B cell (primary cell): Measurements from ENCODE around the gene SUMO2. TPM values are rescaled to one million over a fixed set of nuclear protein-coding genes. Genes with fewer than 3 reads are reported as not detected.

ENCODE experiments used
- ATAC-seq: fragments of 200-7000 bp; cut with Tn5 transposase; one replicate; pipeline ENCODE4 v1.10.0; 2021; ENCODE audit warnings: low read depth, mild to moderate bottlenecking, moderate number of reproducible peaks, moderate library complexity
- CTCF ChIA-PET: fragments of 350-600 bp; sonication (Branson Sonifier 250); formaldehyde crosslinking; loops from one replicate; lab custom pipeline; 2021; ENCODE audit warnings: antibody characterized with exemption, inconsistent platforms; lab: Charles Lee
- POLR2A ChIA-PET: fragments of 350-600 bp; sonication (Branson Sonifier 250); formaldehyde crosslinking; loops from one replicate; lab custom pipeline; 2021; ENCODE audit warnings: antibody characterized with exemption; lab: Charles Lee
- DNase-seq: peaks from one replicate; pipeline ENCODE4 v3.0.0; 2013
- H2AFZ ChIP-seq: 2 replicates; pipeline ENCODE4 v1.6.1; 2012; ENCODE audit warnings: mild to moderate bottlenecking, low read depth, low read length; ENCODE audit not compliant: insufficient read depth, poor library complexity, severe bottlenecking
- H3K27ac ChIP-seq, 2 donors: 1 replicate in 1 of 2; 2 replicates in 1 of 2; pipeline ENCODE4 v1.5.1; 2012 to 2013; ENCODE audit warnings: low read length in 2 of 2, mild to moderate bottlenecking in 2 of 2, moderate library complexity in 1 of 2
- H3K27me3 ChIP-seq, 4 experiments: fragments of 200-600 bp in 1 of 4; sonication (generic) in 1 of 4; replicated peaks in 1 of 4; 1 replicate in 2 of 4; 2 replicates in 2 of 4; pipeline versions ENCODE4 v1.6.1 to v1.7.0; 2013 to 2016; ENCODE audit warnings: low read length in 3 of 4, mild to moderate bottlenecking in 2 of 4, mixed read lengths in 1 of 4, moderate library complexity in 1 of 4; ENCODE audit not compliant: insufficient read depth in 4 of 4, control insufficient read depth in 3 of 4; ENCODE audit errors: control extremely low read depth in 1 of 4
- H3K36me3 ChIP-seq, 2 experiments: replicated peaks in 1 of 2; 1 replicate in 1 of 2; 2 replicates in 1 of 2; pipeline versions ENCODE4 v1.6.1 to v1.7.1; 2013; ENCODE audit warnings: low read length in 1 of 2; ENCODE audit not compliant: insufficient read depth in 2 of 2, control insufficient read depth in 1 of 2; ENCODE audit errors: control extremely low read depth in 1 of 2, extremely low read depth in 1 of 2
- H3K4me1 ChIP-seq, 2 donors: fragments of 200-600 bp in 1 of 2; sonication (generic) in 1 of 2; 1 replicate in 1 of 2; 2 replicates in 1 of 2; pipeline versions ENCODE4 v1.5.1 to v1.6.1; 2013 to 2017; ENCODE audit warnings: low read length in 2 of 2; ENCODE audit not compliant: control insufficient read depth in 2 of 2, insufficient read depth in 2 of 2
- H3K4me2 ChIP-seq: replicated peaks from 2 replicates; pipeline ENCODE3; 2012; ENCODE audit warnings: mild to moderate bottlenecking, low read depth, low read length; ENCODE audit not compliant: poor library complexity, severe bottlenecking
- H3K4me3 ChIP-seq, 5 experiments: fragments of 200-600 bp in 1 of 5; sonication (generic) in 1 of 5; 1 replicate in 3 of 5; 2 replicates in 2 of 5; pipeline versions ENCODE4 v1.5.1 to v1.7.0; 2011 to 2016; ENCODE audit warnings: low read length in 4 of 5, mild to moderate bottlenecking in 4 of 5, low read depth in 2 of 5, control low read depth in 1 of 5, moderate library complexity in 1 of 5; ENCODE audit not compliant: insufficient read depth in 1 of 5; ENCODE audit errors: control extremely low read depth in 1 of 5, extremely low read depth in 1 of 5
- H3K79me2 ChIP-seq: fragments of 200-600 bp; sonication (generic); one replicate; pipeline ENCODE4 v1.6.0; 2016; ENCODE audit warnings: low read length; ENCODE audit not compliant: control insufficient read depth, insufficient read depth
- H3K9ac ChIP-seq: fragments of 200-600 bp; sonication (generic); 2 replicates; pipeline ENCODE4 v1.6.1; 2017; ENCODE audit warnings: mild to moderate bottlenecking, low read length, moderate library complexity
- H3K9me3 ChIP-seq, 3 donors: one replicate each; pipeline versions ENCODE4 v1.6.1 to v1.7.1; 2013; ENCODE audit warnings: low read length in 2 of 3; ENCODE audit not compliant: control insufficient read depth in 2 of 3, insufficient read depth in 1 of 3; ENCODE audit errors: control extremely low read depth in 1 of 3
- H4K20me1 ChIP-seq: 2 replicates; pipeline ENCODE4 v1.6.0; 2012; ENCODE audit warnings: mild to moderate bottlenecking, low read length; ENCODE audit not compliant: insufficient read depth, control insufficient read depth, poor library complexity, severe bottlenecking
- H3K27ac Mint-ChIP-seq: one replicate; pipeline ENCODE4 v1.8.0; 2021; ENCODE audit warnings: mixed read lengths
- H3K27me3 Mint-ChIP-seq: one replicate; pipeline ENCODE4 v1.8.0; 2021; ENCODE audit warnings: mixed read lengths
- H3K4me1 Mint-ChIP-seq: one replicate; pipeline ENCODE4 v1.8.0; 2021; ENCODE audit warnings: mixed read lengths
- H3K4me3 Mint-ChIP-seq: one replicate; pipeline ENCODE4 v1.8.0; 2021; ENCODE audit warnings: mixed read lengths
- H3K9me3 Mint-ChIP-seq: one replicate; pipeline ENCODE4 v1.8.0; 2022; ENCODE audit warnings: mixed read lengths; ENCODE audit not compliant: insufficient read depth
- EZH2 ChIP-seq: IDR thresholded peaks from 2 replicates; pipeline ENCODE4 v1.6.1; 2012; ENCODE audit warnings: borderline replicate concordance, low read depth, mild to moderate bottlenecking, moderate library complexity, low read length; ENCODE audit not compliant: insufficient read depth, poor library complexity, severe bottlenecking
- WGBS: methylation state at CpG from one replicate; pipeline ENCODE4 v1.1.5; 2013; ENCODE audit warnings: missing lambda C conversion rate; ENCODE audit not compliant: insufficient coverage; 5-methylcytosine and 5-hydroxymethylcytosine counted together
- intact Hi-C: fragments of 100-400 bp; cut with micrococcal nuclease; formaldehyde crosslinking; loops from one replicate; pipeline ENCODE4 v1.10.0; 2022
- polyA plus RNA-seq: library from polyadenylated mRNA; depleted of rRNA; stranded (reverse); fragments of >200 nt; gene quantifications from 2 replicates; pipeline ENCODE4 v1.2.3, GENCODE V29; 2012
- total RNA-seq, 2 donors: library from RNA; stranded (reverse); fragments of 120-200 nt in 1 of 2; gene quantifications; 1 replicate in 1 of 2; 2 replicates in 1 of 2; pipeline versions ENCODE4 v1.2.3 to v1.2.4, GENCODE V29; 2013 to 2022
- TF ChIP-seq, protein P1 (sequence below): fragments of 200-600 bp; IDR thresholded peaks from one replicate; pipeline ENCODE4 v1.8.0; 2022; ENCODE audit warnings: antibody characterized with exemption, mild to moderate bottlenecking

Gene SUMO2
- total and polyA plus RNA-seq, 2 donors (not counting 1 experiment from before 2014, with no cell fraction given): 35.1 to 229 TPM

DNA sequence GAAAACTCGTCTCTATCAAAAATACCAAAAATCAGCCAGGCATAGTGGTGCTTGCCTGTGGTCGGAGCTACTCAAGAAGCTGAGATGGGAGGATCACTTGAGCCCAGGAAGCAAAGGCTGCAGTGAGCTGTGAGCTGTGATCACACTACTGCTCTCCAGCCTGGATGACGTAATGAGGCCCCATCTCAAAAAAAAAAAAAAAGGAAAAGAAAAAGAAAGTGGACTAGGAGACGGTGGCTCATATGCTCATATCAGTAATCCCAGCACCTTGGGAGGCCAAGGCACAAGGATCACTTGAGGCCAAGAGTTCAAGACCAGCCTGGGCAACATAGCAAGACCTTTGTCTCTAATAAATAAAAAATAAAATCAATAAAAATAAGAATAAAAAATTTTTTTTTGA, 8.8 kb upstream of the SUMO2 start:
- no peak for ATAC-seq
- Histone ChIP-seq H3K27ac (no peak overlapping the region), H3K27me3 (no peaks in the 10 kb centered on the region), H3K79me2 (no peaks in the 10 kb centered on the region), H3K4me2 (no peak overlapping the region), H3K9me3 (no peaks in the 10 kb centered on the region), H3K36me3 (no peaks in the 10 kb centered on the region), H3K4me3 (no peak overlapping the region), H3K9ac (no peak overlapping the region), H3K4me1 (no peaks in the 10 kb centered on the region), H4K20me1 (no peaks in the 10 kb centered on the region), H2AFZ (no peak overlapping the region)
- ChIA-PET POLR2A (interaction anchor here (0.7 kb wide), 1 partner anchor 89 kb away, joined by 5 read pairs; no protein-coding TSS in a partner anchor), CTCF (interaction anchor here (1.2 to 2.5 kb wide), 3 partner anchors 10 to 77 kb away, joined by 4 to 13 read pairs (median 11); no protein-coding TSS in a partner anchor)
- Mint-ChIP-seq H3K4me3 (no peak overlapping the region), H3K4me1 (no peaks in the 10 kb centered on the region), H3K9me3 (no peaks in the 10 kb centered on the region), H3K27ac (no peak overlapping the region), H3K27me3 (no peaks in the 10 kb centered on the region)
- no peak for DNase-seq
- TF ChIP-seq, protein P1, sequence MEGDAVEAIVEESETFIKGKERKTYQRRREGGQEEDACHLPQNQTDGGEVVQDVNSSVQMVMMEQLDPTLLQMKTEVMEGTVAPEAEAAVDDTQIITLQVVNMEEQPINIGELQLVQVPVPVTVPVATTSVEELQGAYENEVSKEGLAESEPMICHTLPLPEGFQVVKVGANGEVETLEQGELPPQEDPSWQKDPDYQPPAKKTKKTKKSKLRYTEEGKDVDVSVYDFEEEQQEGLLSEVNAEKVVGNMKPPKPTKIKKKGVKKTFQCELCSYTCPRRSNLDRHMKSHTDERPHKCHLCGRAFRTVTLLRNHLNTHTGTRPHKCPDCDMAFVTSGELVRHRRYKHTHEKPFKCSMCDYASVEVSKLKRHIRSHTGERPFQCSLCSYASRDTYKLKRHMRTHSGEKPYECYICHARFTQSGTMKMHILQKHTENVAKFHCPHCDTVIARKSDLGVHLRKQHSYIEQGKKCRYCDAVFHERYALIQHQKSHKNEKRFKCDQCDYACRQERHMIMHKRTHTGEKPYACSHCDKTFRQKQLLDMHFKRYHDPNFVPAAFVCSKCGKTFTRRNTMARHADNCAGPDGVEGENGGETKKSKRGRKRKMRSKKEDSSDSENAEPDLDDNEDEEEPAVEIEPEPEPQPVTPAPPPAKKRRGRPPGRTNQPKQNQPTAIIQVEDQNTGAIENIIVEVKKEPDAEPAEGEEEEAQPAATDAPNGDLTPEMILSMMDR: no peak
- intact Hi-C loops: no loop called here
- WGBS: 95% methylated on average over 3 of the region's 4 CpGs

DNA sequence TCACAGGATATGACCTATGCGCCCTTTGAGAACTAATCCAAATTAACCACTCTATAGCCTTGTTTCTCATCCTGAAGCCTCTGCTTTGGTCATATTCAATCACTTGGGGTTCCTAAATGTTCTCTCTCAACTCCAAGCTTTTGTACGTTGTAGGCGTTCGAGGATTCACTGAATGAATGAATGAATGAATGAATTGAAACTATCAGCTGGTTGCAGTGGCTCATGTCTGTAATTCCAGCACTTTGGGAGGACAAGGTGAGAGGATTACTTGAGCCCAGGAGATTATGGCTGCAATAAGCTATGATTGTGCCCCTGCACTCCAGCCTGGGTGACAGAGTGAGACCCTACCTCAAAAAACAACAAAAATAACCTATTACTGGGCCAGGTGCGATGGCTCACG, 5.9 kb upstream of the SUMO2 start:
- Histone ChIP-seq H3K27me3 (no peaks in the 10 kb centered on the region), H3K4me3 (no peak overlapping the region), H3K9ac (no peak overlapping the region), H4K20me1 (no peaks in the 10 kb centered on the region), H3K36me3 (no peaks in the 10 kb centered on the region), H3K4me2 (no peak overlapping the region), H3K9me3 (no peaks in the 10 kb centered on the region), H3K27ac (no peak overlapping the region), H2AFZ (no peak overlapping the region), H3K79me2 (no peaks in the 10 kb centered on the region), H3K4me1 (peaks cover 2 to 6% of the 10 kb centered on the region in 2 donors)
- Mint-ChIP-seq H3K27ac (no peak overlapping the region), H3K4me1 (peaks cover 9% of the 10 kb centered on the region), H3K9me3 (no peaks in the 10 kb centered on the region), H3K27me3 (no peaks in the 10 kb centered on the region), H3K4me3 (no peak overlapping the region)
- WGBS: 100% methylated on average over 3 of the region's 6 CpGs
- DNase-seq: no peak
- CTCF ChIA-PET: interaction anchor here (0.7 to 2.3 kb wide), 4 partner anchors 12 to 83 kb away, joined by 3 to 7 read pairs (median 4); partner anchors contain the start of gene MIF4GD
- POLR2A ChIA-PET: interaction anchor here (1.4 kb wide), 1 partner anchor 12 kb away, joined by 3 read pairs; no protein-coding TSS in a partner anchor
- intact Hi-C loops: no loop called here
- no peak for ATAC-seq
- TF ChIP-seq, protein P1: no peak
- TF ChIP-seq EZH2: no peak
